CD4-positive, alpha-beta T cell treated with Interleukin-4 for 1 hour (primary cell): ENCODE data around the gene SAXO1.
"Not testable (repeated sequence)": the region's sequence is repeated elsewhere in the genome, so short reads cannot be mapped to it uniquely, and the experiment has no call there.

Source experiments
- DNase-seq, 2 donors: peaks; one replicate each; pipeline ENCODE4 v3.0.0-alpha.2; 2020 to 2022

SAXO1 gene

GRCh38 chr9:18997151-18997550 is 35.9 kb downstream of the SAXO1 start:
- no peak for DNase-seq

GRCh38 chr9:18996211-18996610 is 36.8 kb downstream of the SAXO1 start:
- no peak for DNase-seq

- no peak for DNase-seq
These were observed 38.6 kb downstream of the SAXO1 start for GRCh38 chr9:18994263-18994916.

- DNase-seq, result not testable (repeated sequence)
These were observed 41.8 kb downstream of the SAXO1 start for GRCh38 chr9:18991197-18991596.

GRCh38 chr9:18990494-18990893 is 42.5 kb downstream of the SAXO1 start:
- DNase-seq, result no peak

- no peak for DNase-seq
These were observed 43.1 kb downstream of the SAXO1 start for GRCh38 chr9:18989865-18990264.

- DNase-seq, result no peak
These were observed 43.9 kb downstream of the SAXO1 start for GRCh38 chr9:18989097-18989496.

- no peak for DNase-seq
These were observed 45.0 kb downstream of the SAXO1 start for GRCh38 chr9:18988003-18988402.

- no peak for DNase-seq
These were observed 47.0 kb downstream of the SAXO1 start for GRCh38 chr9:18985996-18986395.

GRCh38 chr9:18985464-18985951 is 47.5 kb downstream of the SAXO1 start:
- DNase-seq, result no peak

GRCh38 chr9:18982262-18982620 is 50.8 kb downstream of the SAXO1 start:
- no peak for DNase-seq

GRCh38 chr9:18981476-18982261 is 51.3 kb downstream of the SAXO1 start:
- no peak for DNase-seq

- no peak for DNase-seq
These were observed 52.8 kb downstream of the SAXO1 start for GRCh38 chr9:18980189-18980588.

GRCh38 chr9:18979367-18979766 is 53.6 kb downstream of the SAXO1 start:
- DNase-seq, result no peak

GRCh38 chr9:18978188-18978587 is 54.8 kb downstream of the SAXO1 start:
- no peak for DNase-seq

GRCh38 chr9:18976709-18977531 is 56.1 kb downstream of the SAXO1 start:
- DNase-seq, result no peak

GRCh38 chr9:18976221-18976708 is 56.7 kb downstream of the SAXO1 start:
- no peak for DNase-seq

GRCh38 chr9:18973348-18973747 is 59.7 kb downstream of the SAXO1 start:
- no peak for DNase-seq

GRCh38 chr9:18972675-18973074 is 60.3 kb downstream of the SAXO1 start:
- no peak for DNase-seq

GRCh38 chr9:18971909-18972308 is 61.1 kb downstream of the SAXO1 start:
- DNase-seq, result no peak

- DNase-seq, result no peak
These were observed 61.6 kb downstream of the SAXO1 start for GRCh38 chr9:18971404-18971803.

GRCh38 chr9:18970393-18970792 is 62.6 kb downstream of the SAXO1 start:
- DNase-seq, result no peak

- DNase-seq, result no peak
These were observed 63.9 kb downstream of the SAXO1 start for GRCh38 chr9:18969128-18969527.
